Measurements from ENCODE around the gene LAMB1. TPM values are rescaled to one million over a fixed set of nuclear protein-coding genes. Genes with fewer than 3 reads are reported as not detected.

Gene LAMB1
- total RNA-seq, 1 donor from 2014 or later, result 245 TPM

GRCh38 chr7:107938456-107939250 is 64.3 kb downstream of the LAMB1 start:
- no peak for DNase-seq (ENCODE audit: low read depth)
- H3K27me3 ChIP-seq (ENCODE audit: control insufficient read depth, insufficient read depth, low read length), result no peaks in the 10 kb centered on the region
- peaks cover 7% of the 10 kb centered on the region for H3K36me3 ChIP-seq (ENCODE audit: control insufficient read depth, insufficient read depth, low read length)
- no peak overlapping the region for H3K4me3 ChIP-seq (ENCODE audit: low read depth, low read length)
- no peak for TF ChIP-seq CTCF (IDR thresholded peaks at IDR 0.05; ENCODE audit: insufficient read depth, low read length, poor library complexity, severe bottlenecking)

- peaks cover 7% of the 10 kb centered on the region for H3K36me3 ChIP-seq (ENCODE audit: control insufficient read depth, insufficient read depth, low read length)
- H3K4me3 ChIP-seq (ENCODE audit: low read depth, low read length), result no peak overlapping the region
- no peak for DNase-seq (ENCODE audit: low read depth)
Observed at GRCh38 chr7:107937531-107937930, 65.4 kb downstream of the LAMB1 start.

GRCh38 chr7:107936312-107936711 is 66.6 kb downstream of the LAMB1 start:
- H3K36me3 ChIP-seq (ENCODE audit: control insufficient read depth, insufficient read depth, low read length), result peaks cover 7% of the 10 kb centered on the region

More at GRCh38 chr7:107937531-107937930, 65.4 kb downstream of the LAMB1 start:
- no peak for TF ChIP-seq CTCF (IDR thresholded peaks at IDR 0.05; ENCODE audit: insufficient read depth, low read length, poor library complexity, severe bottlenecking)
- H3K27me3 ChIP-seq (ENCODE audit: control insufficient read depth, insufficient read depth, low read length), result no peaks in the 10 kb centered on the region

GRCh38 chr7:107934991-107935770 is 67.8 kb downstream of the LAMB1 start:
- no peak overlapping the region for H3K4me3 ChIP-seq (ENCODE audit: low read depth, low read length)
- no peak for TF ChIP-seq CTCF (IDR thresholded peaks at IDR 0.05; ENCODE audit: insufficient read depth, low read length, poor library complexity, severe bottlenecking)
- H3K36me3 ChIP-seq (ENCODE audit: control insufficient read depth, insufficient read depth, low read length), result peaks cover 5% of the 10 kb centered on the region
- DNase-seq (ENCODE audit: low read depth), result no peak
- no peaks in the 10 kb centered on the region for H3K27me3 ChIP-seq (ENCODE audit: control insufficient read depth, insufficient read depth, low read length)

More at GRCh38 chr7:107936312-107936711, 66.6 kb downstream of the LAMB1 start:
- Histone ChIP-seq H3K4me3 (ENCODE audit: low read depth, low read length) (no peak overlapping the region), H3K27me3 (ENCODE audit: control insufficient read depth, insufficient read depth, low read length) (no peaks in the 10 kb centered on the region)
- no peak for TF ChIP-seq CTCF (IDR thresholded peaks at IDR 0.05; ENCODE audit: insufficient read depth, low read length, poor library complexity, severe bottlenecking)
- DNase-seq (ENCODE audit: low read depth), result no peak

- no peak for TF ChIP-seq CTCF (IDR thresholded peaks at IDR 0.05; ENCODE audit: insufficient read depth, low read length, poor library complexity, severe bottlenecking)
- H3K36me3 ChIP-seq (ENCODE audit: control insufficient read depth, insufficient read depth, low read length), result peaks cover 6% of the 10 kb centered on the region
- no peak overlapping the region for H3K4me3 ChIP-seq (ENCODE audit: low read depth, low read length)
- no peaks in the 10 kb centered on the region for H3K27me3 ChIP-seq (ENCODE audit: control insufficient read depth, insufficient read depth, low read length)
- no peak for DNase-seq (ENCODE audit: low read depth)
Observed at GRCh38 chr7:107933386-107934013, 69.5 kb downstream of the LAMB1 start.
